WTC11 (cell line): Measurements from ENCODE around the gene ANKRD13A. TPM values are rescaled to one million over a fixed set of nuclear protein-coding genes. Genes with fewer than 3 reads are reported as not detected.

Source experiments
- ATAC-seq: fragments of 200-7000 bp; cut with Tn5 transposase; 2 replicates; pipeline ENCODE4 v1.10.0; 2021; ENCODE audit warnings: mild to moderate bottlenecking, moderate library complexity
- CTCF ChIA-PET: fragments of 300-600 bp; sonication (Branson Sonifier 250); formaldehyde crosslinking; loops from one replicate; lab custom pipeline; 2021; ENCODE audit warnings: antibody characterized with exemption; lab: Charles Lee
- POLR2A ChIA-PET: fragments of 350-600 bp; sonication (Branson Sonifier 250); formaldehyde crosslinking; loops from one replicate; lab custom pipeline; 2021; ENCODE audit warnings: antibody characterized with exemption; lab: Charles Lee
- DNase-seq: peaks from one replicate; pipeline ENCODE4 v3.0.0; 2021; ENCODE audit warnings: low spot score
- H3K27ac Mint-ChIP-seq: 2 replicates; pipeline ENCODE4 v1.8.0; 2021; ENCODE audit warnings: mixed read lengths
- H3K27me3 Mint-ChIP-seq: 2 replicates; pipeline ENCODE4 v1.8.0; 2021; ENCODE audit warnings: low read depth, mild to moderate bottlenecking, moderate library complexity, mixed read lengths
- H3K36me3 Mint-ChIP-seq: 2 replicates; pipeline ENCODE4 v1.8.0; 2021; ENCODE audit warnings: mixed read lengths
- H3K4me1 Mint-ChIP-seq: 2 replicates; pipeline ENCODE4 v1.8.0; 2022; ENCODE audit warnings: mixed read lengths
- H3K4me3 Mint-ChIP-seq: 2 replicates; pipeline ENCODE4 v1.8.0; 2021; ENCODE audit warnings: mild to moderate bottlenecking, moderate library complexity, mixed read lengths
- H3K9me3 Mint-ChIP-seq: 2 replicates; pipeline ENCODE4 v1.8.0; 2021; ENCODE audit warnings: mixed read lengths
- CREB1 ChIP-seq: sonication (generic); formaldehyde crosslinking; IDR thresholded peaks from 2 replicates; pipeline ENCODE4 v1.8.0; 2023; ENCODE audit warnings: mild to moderate bottlenecking, missing genetic modification reagents
- EMX1 ChIP-seq: fragments of 250-450 bp; sonication (Bioruptor Pico); IDR thresholded peaks from 2 replicates; pipeline ENCODE4 v1.8.0; 2021; ENCODE audit warnings: mild to moderate bottlenecking
- FOXJ3 ChIP-seq: sonication (generic); formaldehyde crosslinking; IDR thresholded peaks from 2 replicates; pipeline ENCODE4 v1.9.0; 2021; ENCODE audit warnings: missing genetic modification reagents, mild to moderate bottlenecking, borderline replicate concordance
- FOXK1 ChIP-seq: sonication (generic); formaldehyde crosslinking; IDR thresholded peaks from 2 replicates; pipeline ENCODE4 v1.8.0; 2022; ENCODE audit warnings: mild to moderate bottlenecking, moderate library complexity, missing genetic modification reagents
- GABPB1 ChIP-seq: sonication (generic); formaldehyde crosslinking; IDR thresholded peaks from 2 replicates; pipeline ENCODE4 v1.8.1; 2023; ENCODE audit warnings: mild to moderate bottlenecking, missing genetic modification reagents
- GRHL2 ChIP-seq: fragments of 250-450 bp; sonication (Bioruptor Pico); IDR thresholded peaks from 2 replicates; pipeline ENCODE4 v1.8.0; 2022; ENCODE audit warnings: mild to moderate bottlenecking, moderate library complexity; ENCODE audit not compliant: insufficient replicate concordance, severe bottlenecking
- GTF2I ChIP-seq: fragments of 250-450 bp; sonication (Bioruptor Pico); conservative IDR thresholded peaks from 2 replicates; pipeline ENCODE4 v1.4.0; 2021; ENCODE audit warnings: mild to moderate bottlenecking
- NFATC4 ChIP-seq: fragments of 250-450 bp; sonication (Bioruptor Pico); IDR thresholded peaks from 2 replicates; pipeline ENCODE4 v1.9.0; 2021; ENCODE audit warnings: mild to moderate bottlenecking
- NFE2L1 ChIP-seq: sonication (generic); formaldehyde crosslinking; IDR thresholded peaks from 2 replicates; pipeline ENCODE4 v1.8.1; 2023; ENCODE audit warnings: missing genetic modification reagents
- NFYB ChIP-seq: sonication (generic); formaldehyde crosslinking; conservative IDR thresholded peaks from 2 replicates; pipeline ENCODE4 v1.8.0; 2022; ENCODE audit warnings: low read depth, missing genetic modification reagents
- NR3C1 ChIP-seq: sonication (generic); formaldehyde crosslinking; conservative IDR thresholded peaks from 2 replicates; pipeline ENCODE4 v1.8.1; 2023; ENCODE audit warnings: low read depth, mild to moderate bottlenecking, missing genetic modification reagents
- OVOL2 ChIP-seq: fragments of 250-450 bp; sonication (Bioruptor Pico); IDR thresholded peaks from 2 replicates; pipeline ENCODE4 v1.9.0; 2021; ENCODE audit warnings: mild to moderate bottlenecking, borderline replicate concordance
- RELA ChIP-seq: sonication (generic); formaldehyde crosslinking; IDR thresholded peaks from 2 replicates; pipeline ENCODE4 v1.8.1; 2022; ENCODE audit warnings: missing genetic modification reagents, mild to moderate bottlenecking, borderline replicate concordance
- SOX15 ChIP-seq: fragments of 250-450 bp; sonication (Bioruptor Pico); IDR thresholded peaks from 2 replicates; pipeline ENCODE4 v1.9.0; 2021; ENCODE audit warnings: mild to moderate bottlenecking
- TCF7 ChIP-seq: sonication (generic); formaldehyde crosslinking; IDR thresholded peaks from 2 replicates; pipeline ENCODE4 v1.8.0; 2022; ENCODE audit warnings: mild to moderate bottlenecking, low read depth, missing genetic modification reagents, moderate library complexity
- ZNF121 ChIP-seq: sonication (generic); formaldehyde crosslinking; IDR thresholded peaks from 2 replicates; pipeline ENCODE4 v1.8.0; 2023; ENCODE audit warnings: missing genetic modification reagents
- ZNF219 ChIP-seq: sonication (generic); formaldehyde crosslinking; IDR thresholded peaks from 2 replicates; pipeline ENCODE4 v1.8.0; 2023; ENCODE audit warnings: missing genetic modification reagents, mild to moderate bottlenecking, borderline replicate concordance
- ZNF396 ChIP-seq: fragments of 250-450 bp; sonication (Bioruptor Pico); IDR thresholded peaks from 2 replicates; pipeline ENCODE4 v1.8.0; 2021; ENCODE audit warnings: mild to moderate bottlenecking, moderate library complexity, borderline replicate concordance
- total RNA-seq: library from RNA; stranded (reverse); gene quantifications from 3 replicates; pipeline ENCODE4 v1.2.3, GENCODE V29; 2021
- TF ChIP-seq, protein P1 (sequence below): sonication (generic); formaldehyde crosslinking; IDR thresholded peaks from 2 replicates; pipeline ENCODE4 v1.8.0; 2022; ENCODE audit warnings: mild to moderate bottlenecking, missing genetic modification reagents
- TF ChIP-seq, protein P2 (sequence below): sonication (generic); formaldehyde crosslinking; IDR thresholded peaks from 2 replicates; pipeline ENCODE4 v1.8.0; 2022; ENCODE audit warnings: mild to moderate bottlenecking, missing genetic modification reagents
- TF ChIP-seq, protein P3 (sequence below): fragments of 250-450 bp; sonication (Bioruptor Pico); IDR thresholded peaks from 2 replicates; pipeline ENCODE4 v1.9.0; 2021; ENCODE audit warnings: mild to moderate bottlenecking
- TF ChIP-seq, protein P4 (sequence below): sonication (generic); formaldehyde crosslinking; IDR thresholded peaks from 2 replicates; pipeline ENCODE4 v1.8.1; 2022; ENCODE audit warnings: low read depth, mild to moderate bottlenecking, moderate library complexity, missing genetic modification reagents, borderline replicate concordance
- TF ChIP-seq, protein P5 (sequence below): sonication (generic); formaldehyde crosslinking; IDR thresholded peaks from 2 replicates; pipeline ENCODE4 v1.8.1; 2022; ENCODE audit warnings: mild to moderate bottlenecking, moderate library complexity, missing genetic modification reagents
- TF ChIP-seq, protein P6 (sequence below): sonication (generic); formaldehyde crosslinking; IDR thresholded peaks from 2 replicates; pipeline ENCODE4 v1.8.0; 2022; ENCODE audit warnings: mild to moderate bottlenecking, missing genetic modification reagents
- TF ChIP-seq, protein P7 (sequence below): fragments of 250-450 bp; sonication (Bioruptor Pico); conservative IDR thresholded peaks from 2 replicates; pipeline ENCODE4 v1.9.0; 2021; ENCODE audit warnings: mild to moderate bottlenecking

The ANKRD13A gene
- total RNA-seq, 1 experiment from 2014 or later = 22.4 TPM

DNA sequence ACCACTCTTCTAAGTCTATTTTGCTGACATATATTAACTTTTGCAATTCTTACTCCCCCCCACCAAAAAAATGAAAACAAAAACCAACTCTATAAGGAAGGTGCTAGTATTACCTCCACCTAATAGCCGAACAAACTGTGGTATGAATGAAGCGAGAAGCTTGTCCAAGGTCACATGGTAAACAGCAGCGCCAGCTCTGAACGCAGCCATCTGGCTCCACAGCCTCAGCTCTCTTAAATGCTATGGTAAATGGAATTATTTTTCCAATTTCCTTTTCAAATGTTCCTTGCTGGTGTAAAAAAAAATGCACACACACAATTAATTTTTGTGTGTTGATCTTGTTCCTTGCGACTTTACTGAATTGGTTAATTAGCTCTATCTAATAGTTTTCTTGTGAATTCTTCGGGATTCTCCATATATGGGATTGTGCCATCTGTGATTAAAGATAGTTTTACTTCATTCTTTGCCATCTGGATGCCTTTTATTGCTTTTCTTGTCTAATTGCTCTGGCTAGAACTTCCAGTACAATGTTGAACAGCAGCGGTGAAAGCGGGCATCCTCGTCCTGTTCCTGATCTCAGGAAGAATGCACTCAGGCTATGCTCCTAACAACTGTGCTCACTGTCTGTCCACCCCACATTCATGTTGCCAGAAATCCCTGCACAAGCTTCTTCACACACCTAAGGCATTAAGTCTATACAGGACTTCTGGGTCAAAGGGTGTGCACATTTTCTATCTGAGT lies 59.8 kb downstream of the ANKRD13A start:
- H3K9me3 Mint-ChIP-seq = no peaks in the 10 kb centered on the region
- H3K27ac Mint-ChIP-seq = no peak overlapping the region
- TF ChIP-seq GRHL2 = no peak
- no peak for TF ChIP-seq GTF2I (CRISPR knock-in tag)
- TF ChIP-seq, protein P1, sequence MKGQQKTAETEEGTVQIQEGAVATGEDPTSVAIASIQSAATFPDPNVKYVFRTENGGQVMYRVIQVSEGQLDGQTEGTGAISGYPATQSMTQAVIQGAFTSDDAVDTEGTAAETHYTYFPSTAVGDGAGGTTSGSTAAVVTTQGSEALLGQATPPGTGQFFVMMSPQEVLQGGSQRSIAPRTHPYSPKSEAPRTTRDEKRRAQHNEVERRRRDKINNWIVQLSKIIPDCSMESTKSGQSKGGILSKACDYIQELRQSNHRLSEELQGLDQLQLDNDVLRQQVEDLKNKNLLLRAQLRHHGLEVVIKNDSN = no peak
- TF ChIP-seq EMX1 (CRISPR knock-in tag) = no peak
- TF ChIP-seq, protein P2, sequence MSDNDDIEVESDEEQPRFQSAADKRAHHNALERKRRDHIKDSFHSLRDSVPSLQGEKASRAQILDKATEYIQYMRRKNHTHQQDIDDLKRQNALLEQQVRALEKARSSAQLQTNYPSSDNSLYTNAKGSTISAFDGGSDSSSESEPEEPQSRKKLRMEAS (CRISPR knock-in tag) = no peak
- no peak for TF ChIP-seq RELA (CRISPR knock-in tag)
- TF ChIP-seq CREB1 (CRISPR knock-in tag) = no peak
- TF ChIP-seq NFYB (CRISPR knock-in tag) = no peak
- no peak for TF ChIP-seq ZNF219 (CRISPR knock-in tag)
- TF ChIP-seq NFE2L1 (CRISPR knock-in tag) = no peak
- no peak for TF ChIP-seq SOX15
- TF ChIP-seq, protein P3, sequence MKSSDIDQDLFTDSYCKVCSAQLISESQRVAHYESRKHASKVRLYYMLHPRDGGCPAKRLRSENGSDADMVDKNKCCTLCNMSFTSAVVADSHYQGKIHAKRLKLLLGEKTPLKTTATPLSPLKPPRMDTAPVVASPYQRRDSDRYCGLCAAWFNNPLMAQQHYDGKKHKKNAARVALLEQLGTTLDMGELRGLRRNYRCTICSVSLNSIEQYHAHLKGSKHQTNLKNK = no peak
- TF ChIP-seq, protein P4, sequence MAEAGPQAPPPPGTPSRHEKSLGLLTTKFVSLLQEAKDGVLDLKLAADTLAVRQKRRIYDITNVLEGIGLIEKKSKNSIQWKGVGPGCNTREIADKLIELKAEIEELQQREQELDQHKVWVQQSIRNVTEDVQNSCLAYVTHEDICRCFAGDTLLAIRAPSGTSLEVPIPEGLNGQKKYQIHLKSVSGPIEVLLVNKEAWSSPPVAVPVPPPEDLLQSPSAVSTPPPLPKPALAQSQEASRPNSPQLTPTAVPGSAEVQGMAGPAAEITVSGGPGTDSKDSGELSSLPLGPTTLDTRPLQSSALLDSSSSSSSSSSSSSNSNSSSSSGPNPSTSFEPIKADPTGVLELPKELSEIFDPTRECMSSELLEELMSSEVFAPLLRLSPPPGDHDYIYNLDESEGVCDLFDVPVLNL (CRISPR knock-in tag) = no peak
- TF ChIP-seq, protein P5, sequence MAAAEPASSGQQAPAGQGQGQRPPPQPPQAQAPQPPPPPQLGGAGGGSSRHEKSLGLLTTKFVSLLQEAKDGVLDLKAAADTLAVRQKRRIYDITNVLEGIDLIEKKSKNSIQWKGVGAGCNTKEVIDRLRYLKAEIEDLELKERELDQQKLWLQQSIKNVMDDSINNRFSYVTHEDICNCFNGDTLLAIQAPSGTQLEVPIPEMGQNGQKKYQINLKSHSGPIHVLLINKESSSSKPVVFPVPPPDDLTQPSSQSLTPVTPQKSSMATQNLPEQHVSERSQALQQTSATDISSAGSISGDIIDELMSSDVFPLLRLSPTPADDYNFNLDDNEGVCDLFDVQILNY = no peak
- no peak for TF ChIP-seq FOXJ3 (CRISPR knock-in tag)
- TF ChIP-seq GABPB1 (CRISPR knock-in tag) = no peak
- TF ChIP-seq, protein P6, sequence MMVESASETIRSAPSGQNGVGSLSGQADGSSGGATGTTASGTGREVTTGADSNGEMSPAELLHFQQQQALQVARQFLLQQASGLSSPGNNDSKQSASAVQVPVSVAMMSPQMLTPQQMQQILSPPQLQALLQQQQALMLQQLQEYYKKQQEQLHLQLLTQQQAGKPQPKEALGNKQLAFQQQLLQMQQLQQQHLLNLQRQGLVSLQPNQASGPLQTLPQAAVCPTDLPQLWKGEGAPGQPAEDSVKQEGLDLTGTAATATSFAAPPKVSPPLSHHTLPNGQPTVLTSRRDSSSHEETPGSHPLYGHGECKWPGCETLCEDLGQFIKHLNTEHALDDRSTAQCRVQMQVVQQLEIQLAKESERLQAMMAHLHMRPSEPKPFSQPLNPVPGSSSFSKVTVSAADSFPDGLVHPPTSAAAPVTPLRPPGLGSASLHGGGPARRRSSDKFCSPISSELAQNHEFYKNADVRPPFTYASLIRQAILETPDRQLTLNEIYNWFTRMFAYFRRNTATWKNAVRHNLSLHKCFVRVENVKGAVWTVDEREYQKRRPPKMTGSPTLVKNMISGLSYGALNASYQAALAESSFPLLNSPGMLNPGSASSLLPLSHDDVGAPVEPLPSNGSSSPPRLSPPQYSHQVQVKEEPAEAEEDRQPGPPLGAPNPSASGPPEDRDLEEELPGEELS (CRISPR knock-in tag) = no peak
- TF ChIP-seq, all 79 proteins: peak for 0
- Mint-ChIP-seq H3K36me3 (no peaks in the 10 kb centered on the region), H3K4me1 (no peaks in the 10 kb centered on the region), H3K27me3 (peaks cover 24% of the 10 kb centered on the region), H3K4me3 (no peak overlapping the region)
- ATAC-seq (no peak), DNase-seq (no peak)
- POLR2A ChIA-PET = no interaction called here
- CTCF ChIA-PET = no interaction called here

DNA sequence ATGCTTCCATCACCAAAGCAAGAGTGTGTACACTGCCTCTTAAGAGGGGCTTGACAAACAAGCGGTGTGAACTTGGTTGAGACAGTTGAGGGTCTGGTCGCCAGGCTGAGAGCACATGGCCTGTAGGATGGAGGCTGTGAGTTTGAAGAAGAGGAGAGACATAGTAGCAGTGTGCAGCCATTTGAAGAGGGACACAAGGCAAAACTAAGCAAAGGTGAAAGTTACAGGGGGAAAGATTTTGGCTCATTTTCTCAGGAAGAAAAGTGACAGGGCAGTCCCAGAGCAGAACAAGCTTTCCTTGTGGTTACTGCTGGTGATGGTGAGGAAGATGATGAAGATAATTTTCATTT lies 60.4 kb downstream of the ANKRD13A start:
- H3K4me3 Mint-ChIP-seq = no peak overlapping the region
- H3K4me1 Mint-ChIP-seq = no peaks in the 10 kb centered on the region
- no peak for ATAC-seq
- H3K36me3 Mint-ChIP-seq = no peaks in the 10 kb centered on the region
- ChIA-PET POLR2A (no interaction called here), CTCF (no interaction called here)
- H3K27me3 Mint-ChIP-seq = peaks cover 24% of the 10 kb centered on the region
- DNase-seq = no peak
- TF ChIP-seq, protein P7, sequence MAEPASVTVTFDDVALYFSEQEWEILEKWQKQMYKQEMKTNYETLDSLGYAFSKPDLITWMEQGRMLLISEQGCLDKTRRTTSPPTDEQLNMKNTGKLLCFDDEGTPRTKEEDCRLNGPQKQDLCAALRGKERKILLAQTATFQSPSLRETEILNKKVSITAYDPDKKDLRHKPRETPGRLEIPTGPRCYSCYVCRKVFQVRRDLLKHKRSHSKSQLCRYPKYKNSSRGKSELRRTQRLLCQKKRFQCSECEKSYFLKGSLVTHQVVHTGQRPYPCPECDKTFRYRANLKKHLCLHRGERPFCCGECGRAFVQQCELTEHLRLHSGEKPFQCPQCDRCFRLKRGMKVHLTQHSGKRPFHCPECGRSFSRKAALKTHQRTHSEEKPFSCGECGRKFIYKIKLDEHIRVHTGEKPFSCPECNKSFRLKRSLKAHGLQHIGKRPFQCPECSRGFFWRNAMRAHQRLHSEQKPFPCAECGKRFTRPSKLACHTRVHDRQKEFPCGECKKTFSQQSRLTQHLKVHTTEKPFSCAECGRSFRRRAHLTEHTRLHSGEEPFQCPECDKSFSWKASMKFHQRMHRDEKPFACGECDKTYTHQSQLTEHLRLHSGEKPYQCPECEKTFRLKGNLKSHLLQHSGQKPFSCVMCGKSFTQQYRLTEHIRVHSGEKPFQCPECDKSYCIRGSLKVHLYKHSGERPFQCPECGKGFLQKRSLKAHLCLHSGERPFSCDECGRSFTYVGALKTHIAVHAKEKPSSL (CRISPR knock-in tag) = no peak
- TF ChIP-seq FOXK1 = no peak
- no peak for TF ChIP-seq TCF7
- no peak for TF ChIP-seq NFE2L1 (CRISPR knock-in tag)
- no peak for TF ChIP-seq ZNF396 (CRISPR knock-in tag)
- TF ChIP-seq NFATC4 (CRISPR knock-in tag) = no peak
- TF ChIP-seq ZNF121 (CRISPR knock-in tag) = no peak
- TF ChIP-seq OVOL2 = no peak
- no peak for TF ChIP-seq NR3C1
- TF ChIP-seq, all 79 proteins: peak for 0
- Mint-ChIP-seq H3K27ac (no peak overlapping the region), H3K9me3 (no peaks in the 10 kb centered on the region)
